ENCODE results near the gene N4BP2L2. TPM values are rescaled to one million over a fixed set of nuclear protein-coding genes. Genes with fewer than 3 reads are reported as not detected.

Gene N4BP2L2
- total RNA-seq = 100 to 1,000 TPM in 1 of 2 donors, 10 to 100 TPM in 1; 87.5 to 402 TPM
- polyA plus RNA-seq = 10 to 100 TPM; 41.1 to 62.6 TPM
- long read RNA-seq, donor 1, full-length matches to known transcripts = 53 of 94 reads
- long read RNA-seq, donor 1, partial matches to known transcripts = 41 of 94 reads
- long read RNA-seq, donor 1, other reads (novel, unspliced or antisense) = 0 of 94 reads
- long read RNA-seq, donor 2, full-length matches to known transcripts = 17 of 35 reads
- long read RNA-seq, donor 2, partial matches to known transcripts = 18 of 35 reads
- long read RNA-seq, donor 2, other reads (novel, unspliced or antisense) = 0 of 35 reads
- long read RNA-seq, donor 3, full-length matches to known transcripts = 38 of 68 reads
- long read RNA-seq, donor 3, partial matches to known transcripts = 30 of 68 reads
- long read RNA-seq, donor 3, other reads (novel, unspliced or antisense) = 0 of 68 reads
- long read RNA-seq, donor 4, full-length matches to known transcripts = 15 of 20 reads
- long read RNA-seq, donor 4, partial matches to known transcripts = 5 of 20 reads
- long read RNA-seq, donor 4, other reads (novel, unspliced or antisense) = 0 of 20 reads
- long read RNA-seq, donor 5, full-length matches to known transcripts = 53 of 182 reads
- long read RNA-seq, donor 5, partial matches to known transcripts = 121 of 182 reads
- long read RNA-seq, donor 5, other reads (novel, unspliced or antisense) = 8 of 182 reads

DNA sequence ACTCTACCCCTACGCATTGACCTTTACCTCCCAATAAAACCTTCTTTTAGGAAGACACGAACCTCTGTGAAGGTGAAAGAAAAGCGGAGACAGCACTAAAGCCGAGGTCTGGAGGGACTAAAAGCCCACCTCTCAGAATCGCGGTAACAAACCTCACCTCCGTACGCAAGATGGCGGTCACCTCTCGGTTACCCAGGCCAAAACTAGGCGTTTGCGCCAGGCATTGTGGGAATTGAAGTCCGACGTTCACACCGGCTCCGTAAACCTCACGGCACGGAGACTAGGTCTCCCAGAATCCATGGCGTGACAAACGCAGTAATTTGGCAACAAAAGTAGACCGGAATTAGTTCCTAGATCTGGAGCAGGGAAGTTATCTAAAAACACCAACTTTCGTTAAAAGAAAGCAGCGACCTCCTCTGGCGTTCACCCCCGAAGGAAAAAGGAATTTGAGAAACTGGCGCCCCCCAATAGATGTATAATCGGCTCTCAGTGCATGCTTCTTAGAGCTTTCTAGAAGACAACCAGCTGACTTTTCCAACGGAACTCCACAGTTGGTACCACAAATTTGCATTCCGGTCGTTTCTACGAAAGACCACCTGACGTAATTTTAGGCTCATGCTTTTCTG lies at the start of gene N4BP2L2:
TSS of gene N4BP2L2 (minus strand) at position 175 of the 626 bp plus-strand sequence. CDS start 1,768 bp downstream, outside the sequence.
- no peaks in the 10 kb centered on the region for H3K27me3 ChIP-seq (ENCODE audit: control insufficient read depth in 3 of 3, insufficient read depth in 3 of 3, low read length in 2 of 3)
- H3K27ac ChIP-seq (ENCODE audit: low read depth in 1 of 2, low read length in 1 of 2) = peak within 1 kb of the TSS; percentile 94 to 98
- H3K9ac ChIP-seq (ENCODE audit: insufficient read depth in 1 of 2, low read length in 2 of 2) = peak within 1 kb of the TSS; percentile 91 to 99
- H3K4me1 ChIP-seq (ENCODE audit: control insufficient read depth in 5 of 5, insufficient read depth in 5 of 5, low read length in 5 of 5) = peaks cover 0 to 13% (median 7%) of the 10 kb centered on the region in 5 donors
- ATAC-seq (ENCODE audit: insufficient read depth, low FRiP score) (peak; percentile 99), DNase-seq (peak; percentile 97 to 100 (median 100))
- 1 to 2% methylated on average over 32 of the region's 32 CpGs for WGBS, 2 donors
- H3K36me3 ChIP-seq (ENCODE audit: control insufficient read depth in 4 of 4, insufficient read depth in 4 of 4, low read length in 4 of 4) = peaks cover 0 to 21% (median 13%) of the 10 kb centered on the region in 4 donors
- peak within 1 kb of the TSS; percentile 83 for H3K4me3 ChIP-seq
- TF ChIP-seq, protein P1, sequence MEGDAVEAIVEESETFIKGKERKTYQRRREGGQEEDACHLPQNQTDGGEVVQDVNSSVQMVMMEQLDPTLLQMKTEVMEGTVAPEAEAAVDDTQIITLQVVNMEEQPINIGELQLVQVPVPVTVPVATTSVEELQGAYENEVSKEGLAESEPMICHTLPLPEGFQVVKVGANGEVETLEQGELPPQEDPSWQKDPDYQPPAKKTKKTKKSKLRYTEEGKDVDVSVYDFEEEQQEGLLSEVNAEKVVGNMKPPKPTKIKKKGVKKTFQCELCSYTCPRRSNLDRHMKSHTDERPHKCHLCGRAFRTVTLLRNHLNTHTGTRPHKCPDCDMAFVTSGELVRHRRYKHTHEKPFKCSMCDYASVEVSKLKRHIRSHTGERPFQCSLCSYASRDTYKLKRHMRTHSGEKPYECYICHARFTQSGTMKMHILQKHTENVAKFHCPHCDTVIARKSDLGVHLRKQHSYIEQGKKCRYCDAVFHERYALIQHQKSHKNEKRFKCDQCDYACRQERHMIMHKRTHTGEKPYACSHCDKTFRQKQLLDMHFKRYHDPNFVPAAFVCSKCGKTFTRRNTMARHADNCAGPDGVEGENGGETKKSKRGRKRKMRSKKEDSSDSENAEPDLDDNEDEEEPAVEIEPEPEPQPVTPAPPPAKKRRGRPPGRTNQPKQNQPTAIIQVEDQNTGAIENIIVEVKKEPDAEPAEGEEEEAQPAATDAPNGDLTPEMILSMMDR (IDR thresholded peaks at IDR 0.05; ENCODE audit: control extremely low read depth, extremely low read depth) = no peak
- H3K9me3 ChIP-seq (ENCODE audit: control insufficient read depth in 4 of 4, insufficient read depth in 3 of 4, low read length in 3 of 4) = no peaks in the 10 kb centered on the region

GRCh38 chr13:32587811-32588170 lies 49.2 kb upstream of the N4BP2L2 start:
- H3K27ac ChIP-seq (ENCODE audit: low read depth in 1 of 2, low read length in 1 of 2) = peak overlapping the region; percentile 90 to 92

GRCh38 chr13:32587011-32587810 lies 48.6 kb upstream of the N4BP2L2 start:
- H3K27ac ChIP-seq (ENCODE audit: low read depth in 1 of 2, low read length in 1 of 2) = peak overlapping the region; percentile 90 to 92

More at GRCh38 chr13:32587811-32588170, 49.2 kb upstream of the N4BP2L2 start:
- Histone ChIP-seq H3K9ac (ENCODE audit: insufficient read depth in 1 of 2, low read length in 2 of 2) (peak overlapping the region; percentile 92 to 98), H3K9me3 (ENCODE audit: control insufficient read depth in 4 of 4, insufficient read depth in 3 of 4, low read length in 3 of 4) (no peaks in the 10 kb centered on the region), H3K4me3 (peak overlapping the region; percentile 57), H3K27me3 (ENCODE audit: control insufficient read depth in 3 of 3, insufficient read depth in 3 of 3, low read length in 2 of 3) (no peaks in the 10 kb centered on the region), H3K4me1 (ENCODE audit: control insufficient read depth in 5 of 5, insufficient read depth in 5 of 5, low read length in 5 of 5) (peaks cover 0 to 30% (median 18%) of the 10 kb centered on the region in 5 donors), H3K36me3 (ENCODE audit: control insufficient read depth in 4 of 4, insufficient read depth in 4 of 4, low read length in 4 of 4) (peaks cover 0 to 3% (median 0%) of the 10 kb centered on the region in 4 donors)
- WGBS, 2 donors = 1% methylated on average over 8 of the region's 8 CpGs
- no peak for ATAC-seq (ENCODE audit: insufficient read depth, low FRiP score)
- TF ChIP-seq, protein P1 (IDR thresholded peaks at IDR 0.05; ENCODE audit: control extremely low read depth, extremely low read depth) = no peak
- peak in 2 of 3 donors; percentile 68 to 71 for DNase-seq

More at GRCh38 chr13:32587011-32587810, 48.6 kb upstream of the N4BP2L2 start:
- 0 to 1% methylated on average over 44 to 74 of the region's 74 CpGs for WGBS, 2 donors
- ATAC-seq (ENCODE audit: insufficient read depth, low FRiP score) = peak; percentile 10
- H3K27me3 ChIP-seq (ENCODE audit: control insufficient read depth in 3 of 3, insufficient read depth in 3 of 3, low read length in 2 of 3) = no peaks in the 10 kb centered on the region
- no peaks in the 10 kb centered on the region for H3K9me3 ChIP-seq (ENCODE audit: control insufficient read depth in 4 of 4, insufficient read depth in 3 of 4, low read length in 3 of 4)
- H3K4me1 ChIP-seq (ENCODE audit: control insufficient read depth in 5 of 5, insufficient read depth in 5 of 5, low read length in 5 of 5) = peaks cover 0 to 30% (median 18%) of the 10 kb centered on the region in 5 donors
- peak overlapping the region; percentile 92 to 98 for H3K9ac ChIP-seq (ENCODE audit: insufficient read depth in 1 of 2, low read length in 2 of 2)
- DNase-seq = peak; percentile 78 to 88 (median 83)
- peaks cover 0 to 3% (median 0%) of the 10 kb centered on the region in 4 donors for H3K36me3 ChIP-seq (ENCODE audit: control insufficient read depth in 4 of 4, insufficient read depth in 4 of 4, low read length in 4 of 4)
- H3K4me3 ChIP-seq = peak overlapping the region; percentile 57
- TF ChIP-seq, protein P1 (IDR thresholded peaks at IDR 0.05; ENCODE audit: control extremely low read depth, extremely low read depth) = no peak

All from lung (tissue), 16 donors.